Smooth muscle cell (in vitro differentiated cells): ENCODE measurements around the gene ANO4. TPM values are rescaled to one million over a fixed set of nuclear protein-coding genes. Genes with fewer than 3 reads are reported as not detected.
A peak's percentile ranks its signal among the peaks of the same experiment; 100 is the strongest.

Source experiments
- DNase-seq: peaks from one replicate; lab custom pipeline; 2025; ENCODE audit not compliant: unreplicated experiment; lab: John Stamatoyannopoulos, UW
- H2AFZ ChIP-seq: fragments of 200-600 bp; sonication (generic); 2 replicates; pipeline ENCODE4 v1.6.0; 2016; ENCODE audit warnings: antibody characterized with exemption, low read depth, mild to moderate bottlenecking
- H3F3A ChIP-seq: fragments of 200-600 bp; sonication (generic); 2 replicates; pipeline ENCODE4 v1.6.0; 2017; ENCODE audit warnings: antibody characterized with exemption, low read depth
- H3K27ac ChIP-seq: fragments of 200-600 bp; sonication (generic); 2 replicates; pipeline ENCODE4 v1.5.1; 2016; ENCODE audit warnings: low read depth, mild to moderate bottlenecking
- H3K27me3 ChIP-seq: fragments of 200-600 bp; sonication (generic); 2 replicates; pipeline ENCODE4 v1.6.1; 2016; ENCODE audit warnings: low read depth, mild to moderate bottlenecking
- H3K36me3 ChIP-seq: fragments of 200-600 bp; sonication (generic); 2 replicates; pipeline ENCODE4 v1.5.1; 2016; ENCODE audit warnings: low read depth
- H3K4me1 ChIP-seq: fragments of 200-600 bp; sonication (generic); 2 replicates; pipeline ENCODE4 v1.5.1; 2016; ENCODE audit warnings: low read depth
- H3K4me2 ChIP-seq: fragments of 200-600 bp; sonication (generic); 2 replicates; pipeline ENCODE4 v1.6.0; 2016; ENCODE audit warnings: mild to moderate bottlenecking
- H3K4me3 ChIP-seq: fragments of 200-600 bp; sonication (generic); 2 replicates; pipeline ENCODE4 v1.5.1; 2016; ENCODE audit warnings: mild to moderate bottlenecking
- H3K79me2 ChIP-seq: fragments of 200-600 bp; sonication (generic); 2 replicates; pipeline ENCODE4 v1.6.0; 2016; ENCODE audit warnings: low read depth, mild to moderate bottlenecking
- H3K9ac ChIP-seq: fragments of 200-600 bp; sonication (generic); 2 replicates; pipeline ENCODE4 v1.6.0; 2016; ENCODE audit warnings: low read depth
- H3K9me3 ChIP-seq: fragments of 200-600 bp; sonication (generic); replicated peaks from 2 replicates; pipeline ENCODE4 v1.5.1; 2016; ENCODE audit warnings: low read depth
- H4K20me1 ChIP-seq: fragments of 200-600 bp; sonication (generic); 2 replicates; pipeline ENCODE4 v1.6.0; 2016; ENCODE audit warnings: low read depth
- WGBS: methylation state at CpG from one replicate; pipeline ENCODE4 v1.1.7; 2016; ENCODE audit warnings: low lambda C conversion rate; 5-methylcytosine and 5-hydroxymethylcytosine counted together
- polyA plus RNA-seq: library from polyadenylated mRNA; unstranded; fragments of >200 nt; fragmentation: Nextera tagmentation; extraction: Ambion mirVana; gene quantifications from 2 replicates; pipeline ENCODE4 v1.2.1, GENCODE V29; 2016
- total RNA-seq: library from RNA; depleted of rRNA; stranded (reverse); fragments of >200 nt; gene quantifications from 2 replicates; pipeline ENCODE4 v1.2.3, GENCODE V29; 2014
- TF ChIP-seq, protein P1 (sequence below): fragments of 200-600 bp; sonication (generic); IDR thresholded peaks from 2 replicates; pipeline ENCODE4 v1.5.1; 2017; ENCODE audit warnings: borderline replicate concordance, mild to moderate bottlenecking, antibody characterized with exemption; ENCODE audit not compliant: insufficient read depth, poor library complexity, severe bottlenecking

Gene ANO4
- total and polyA plus RNA-seq, 2 experiments from 2014 or later: 27.3 to 51.7 TPM

DNA sequence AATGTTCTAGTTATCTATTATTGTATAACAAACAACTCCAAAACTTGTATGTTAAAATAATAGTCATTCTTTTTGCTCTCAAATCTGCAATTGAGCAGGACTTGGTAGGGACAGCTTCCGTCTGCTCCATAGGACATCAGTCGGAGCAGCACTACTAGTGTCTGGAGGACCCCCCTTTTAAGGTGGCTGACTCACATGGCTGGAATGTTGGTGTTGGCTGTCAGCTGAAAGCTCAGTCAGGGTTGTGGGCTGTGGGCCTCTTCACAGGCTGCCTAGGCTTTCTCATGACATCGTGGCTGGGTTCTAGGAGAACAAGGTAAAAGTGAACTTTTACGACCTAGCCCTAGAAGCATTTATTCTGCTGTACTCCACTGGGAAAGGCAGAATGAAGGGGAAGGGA is 160.6 kb downstream of the ANO4 start:
- Histone ChIP-seq H3K9me3 (no peaks in the 10 kb centered on the region), H3K4me3 (no peak overlapping the region), H3F3A (peaks cover 15% of the 10 kb centered on the region), H3K27me3 (no peaks in the 10 kb centered on the region), H4K20me1 (no peaks in the 10 kb centered on the region), H3K27ac (peak overlapping the region; percentile 77), H3K9ac (no peak overlapping the region), H3K79me2 (no peaks in the 10 kb centered on the region), H3K36me3 (no peaks in the 10 kb centered on the region), H3K4me1 (peaks cover 6% of the 10 kb centered on the region), H2AFZ (no peak overlapping the region), H3K4me2 (peak overlapping the region; percentile 70)
- 18% methylated on average over 4 of the region's 4 CpGs for WGBS
- no peak for DNase-seq
- TF ChIP-seq, protein P1, sequence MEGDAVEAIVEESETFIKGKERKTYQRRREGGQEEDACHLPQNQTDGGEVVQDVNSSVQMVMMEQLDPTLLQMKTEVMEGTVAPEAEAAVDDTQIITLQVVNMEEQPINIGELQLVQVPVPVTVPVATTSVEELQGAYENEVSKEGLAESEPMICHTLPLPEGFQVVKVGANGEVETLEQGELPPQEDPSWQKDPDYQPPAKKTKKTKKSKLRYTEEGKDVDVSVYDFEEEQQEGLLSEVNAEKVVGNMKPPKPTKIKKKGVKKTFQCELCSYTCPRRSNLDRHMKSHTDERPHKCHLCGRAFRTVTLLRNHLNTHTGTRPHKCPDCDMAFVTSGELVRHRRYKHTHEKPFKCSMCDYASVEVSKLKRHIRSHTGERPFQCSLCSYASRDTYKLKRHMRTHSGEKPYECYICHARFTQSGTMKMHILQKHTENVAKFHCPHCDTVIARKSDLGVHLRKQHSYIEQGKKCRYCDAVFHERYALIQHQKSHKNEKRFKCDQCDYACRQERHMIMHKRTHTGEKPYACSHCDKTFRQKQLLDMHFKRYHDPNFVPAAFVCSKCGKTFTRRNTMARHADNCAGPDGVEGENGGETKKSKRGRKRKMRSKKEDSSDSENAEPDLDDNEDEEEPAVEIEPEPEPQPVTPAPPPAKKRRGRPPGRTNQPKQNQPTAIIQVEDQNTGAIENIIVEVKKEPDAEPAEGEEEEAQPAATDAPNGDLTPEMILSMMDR: no peak

DNA sequence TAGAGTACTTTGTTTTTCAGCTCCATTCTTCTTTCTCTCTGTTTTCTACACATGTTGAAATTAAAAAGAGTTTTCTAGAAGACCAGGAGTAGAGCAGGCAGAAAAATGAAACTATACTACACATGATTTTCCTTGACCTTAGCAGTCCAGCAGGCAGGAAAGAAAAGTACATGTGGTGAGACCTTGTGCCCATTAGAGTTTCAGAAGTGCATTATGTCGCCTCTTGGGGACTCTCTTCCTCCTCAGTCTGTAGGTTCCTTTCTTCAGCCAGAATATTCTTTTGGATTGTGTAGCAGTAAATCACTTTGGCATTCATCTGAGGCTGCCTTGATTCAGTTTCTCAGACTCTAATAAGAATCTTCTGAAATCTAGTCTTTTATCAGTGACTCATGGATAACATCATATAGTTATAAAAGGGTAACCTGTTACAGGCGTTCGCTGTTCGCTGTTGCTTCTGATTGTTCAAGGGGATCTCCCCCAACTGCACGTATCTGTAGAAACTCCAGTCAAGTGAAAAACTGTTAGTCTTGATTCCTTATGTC is 161.8 kb downstream of the ANO4 start:
- H3K4me2 ChIP-seq: no peak overlapping the region

DNA sequence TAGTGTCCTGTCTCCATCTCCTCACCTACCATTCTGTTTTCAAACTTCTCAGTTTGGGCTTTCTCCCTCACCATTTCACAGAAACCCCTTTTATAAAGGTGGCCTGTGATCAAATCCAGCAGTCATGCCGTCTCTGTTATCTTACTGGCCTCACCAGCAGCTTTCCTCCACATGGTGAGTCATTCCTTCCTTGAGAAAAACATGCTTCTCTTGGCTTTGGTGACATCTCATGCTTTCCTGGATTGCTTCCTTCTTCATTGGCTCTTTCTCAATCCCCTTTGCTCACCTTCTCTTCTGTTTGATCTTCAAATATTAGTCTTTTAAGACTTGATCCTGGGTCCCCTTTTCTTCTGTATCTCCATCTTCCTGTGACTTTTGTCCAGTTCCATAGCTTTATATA is 164.9 kb downstream of the ANO4 start:
- H3K4me1 ChIP-seq: peaks cover 6% of the 10 kb centered on the region
- DNase-seq: no peak
- no peaks in the 10 kb centered on the region for H3K27me3 ChIP-seq
- H2AFZ ChIP-seq: no peak overlapping the region
- no peaks in the 10 kb centered on the region for H3K36me3 ChIP-seq
- no peak overlapping the region for H3K9ac ChIP-seq
- TF ChIP-seq, protein P1: no peak
- no peaks in the 10 kb centered on the region for H3K79me2 ChIP-seq
- H3K4me3 ChIP-seq: no peak overlapping the region
- H3K27ac ChIP-seq: no peak overlapping the region
- H3F3A ChIP-seq: peaks cover 15% of the 10 kb centered on the region
- no peaks in the 10 kb centered on the region for H4K20me1 ChIP-seq
- WGBS: 3% methylated on average over 1 of the region's 1 CpG
- no peak overlapping the region for H3K4me2 ChIP-seq
- no peaks in the 10 kb centered on the region for H3K9me3 ChIP-seq

More for the DNA sequence above, 161.8 kb downstream of the ANO4 start:
- Histone ChIP-seq H3F3A (peaks cover 15% of the 10 kb centered on the region), H3K4me3 (no peak overlapping the region), H3K9ac (no peak overlapping the region), H3K79me2 (no peaks in the 10 kb centered on the region), H2AFZ (no peak overlapping the region), H3K36me3 (no peaks in the 10 kb centered on the region), H3K27ac (no peak overlapping the region), H3K4me1 (peaks cover 6% of the 10 kb centered on the region), H3K9me3 (no peaks in the 10 kb centered on the region), H3K27me3 (no peaks in the 10 kb centered on the region), H4K20me1 (no peaks in the 10 kb centered on the region)
- TF ChIP-seq, protein P1: no peak
- DNase-seq: no peak
- 89% methylated on average over 5 of the region's 5 CpGs for WGBS

DNA sequence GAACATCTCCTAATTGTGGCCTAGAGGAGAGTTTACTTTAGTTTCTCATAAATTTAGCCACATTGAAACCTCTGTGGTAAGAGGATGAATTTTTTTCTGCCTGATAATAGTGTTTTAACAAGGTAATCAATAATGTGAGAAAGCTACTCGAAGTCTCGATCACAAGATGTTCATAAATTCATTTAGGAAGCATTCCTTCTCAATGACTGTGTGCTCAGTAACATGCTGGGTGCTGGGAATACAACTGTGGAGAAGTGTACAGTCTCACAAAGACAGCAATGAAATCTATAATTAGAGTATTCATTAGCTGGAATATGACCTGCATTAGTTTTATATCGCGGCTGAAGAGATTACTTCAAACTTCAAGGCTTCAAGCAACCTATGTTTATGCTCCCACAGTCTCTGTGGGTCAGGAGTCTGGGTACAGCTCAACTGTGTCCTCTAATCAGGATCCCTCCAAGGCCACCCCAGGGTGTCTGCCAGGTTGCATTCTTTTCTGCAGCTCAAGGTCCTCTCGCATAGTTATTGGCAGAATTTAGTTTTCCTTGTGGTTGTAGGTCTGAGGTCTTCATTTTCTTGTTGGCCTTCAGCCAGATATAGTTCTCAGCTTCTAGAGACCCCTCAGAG is 167.6 kb downstream of the ANO4 start:
- no peak overlapping the region for H3K4me3 ChIP-seq
- no peaks in the 10 kb centered on the region for H3K27me3 ChIP-seq
- TF ChIP-seq, protein P1: no peak
- WGBS: 96% methylated on average over 5 of the region's 5 CpGs
- no peaks in the 10 kb centered on the region for H3F3A ChIP-seq
- H4K20me1 ChIP-seq: no peaks in the 10 kb centered on the region
- no peak overlapping the region for H2AFZ ChIP-seq
- H3K27ac ChIP-seq: no peak overlapping the region
- H3K4me2 ChIP-seq: no peak overlapping the region
- no peak for DNase-seq
- no peak overlapping the region for H3K9ac ChIP-seq
- no peaks in the 10 kb centered on the region for H3K79me2 ChIP-seq
- H3K36me3 ChIP-seq: no peaks in the 10 kb centered on the region
- no peaks in the 10 kb centered on the region for H3K4me1 ChIP-seq
- no peaks in the 10 kb centered on the region for H3K9me3 ChIP-seq
